Measurements from ENCODE around the gene POLDIP3. TPM values are rescaled to one million over a fixed set of nuclear protein-coding genes. Genes with fewer than 3 reads are reported as not detected.
"Not testable (repeated sequence)": the region's sequence is repeated elsewhere in the genome, so short reads cannot be mapped to it uniquely, and the experiment has no call there.

Gene POLDIP3
- total RNA-seq, 2 donors from 2014 or later = 70.0 to 72.4 TPM

DNA sequence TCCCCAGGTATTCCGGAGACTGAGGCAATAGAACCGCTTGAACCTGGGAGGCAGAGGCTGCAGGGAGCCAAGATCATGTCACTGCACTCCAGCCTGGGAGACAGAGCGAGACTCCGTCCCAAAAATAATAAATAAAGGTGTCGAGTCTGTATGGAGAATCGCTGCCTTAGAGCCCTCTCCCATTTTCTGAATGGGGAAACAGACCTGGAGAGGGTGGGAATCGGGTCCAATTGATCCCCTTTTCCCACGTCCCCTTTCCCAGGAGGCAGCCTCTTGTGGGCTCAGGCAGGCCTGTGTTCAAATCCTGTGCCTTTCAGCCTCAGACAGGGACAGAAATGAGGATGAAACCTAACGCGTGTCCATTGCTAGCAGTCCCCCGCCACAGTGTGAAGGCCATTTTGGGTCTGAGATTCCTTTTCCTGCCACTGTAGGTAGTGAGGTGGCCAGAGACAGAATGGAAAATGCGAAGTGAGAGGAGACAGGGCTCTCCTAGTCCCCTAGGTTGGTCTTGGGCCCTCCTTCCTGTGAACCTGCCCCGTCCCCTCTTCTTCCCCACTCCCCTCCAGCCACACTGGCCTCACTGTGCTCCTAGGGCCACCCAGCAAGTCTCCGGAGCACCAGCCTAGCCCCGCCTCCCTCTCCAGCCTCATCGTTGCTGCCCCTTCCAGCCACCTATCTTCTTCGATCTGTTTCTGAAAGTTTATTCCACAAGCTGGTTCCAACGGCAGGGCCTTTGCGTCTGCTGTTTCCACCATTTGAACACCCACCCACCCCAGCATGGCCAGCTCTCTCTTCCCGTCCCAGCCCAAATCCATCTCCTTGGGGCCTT lies 2.7 kb upstream of the POLDIP3 start:
- peaks cover 19% of the 10 kb centered on the region for H3K4me1 Mint-ChIP-seq
- H3K36me3 Mint-ChIP-seq (ENCODE audit: low read depth) = peaks cover 30% of the 10 kb centered on the region
- no peaks in the 10 kb centered on the region for H3K27me3 Mint-ChIP-seq
- no peaks in the 10 kb centered on the region for H3K9me3 Mint-ChIP-seq
- peak overlapping the region; percentile 43 for H3K27ac Mint-ChIP-seq
- H3K4me3 Mint-ChIP-seq = no peak overlapping the region
- no peak for ATAC-seq (replicated peaks)

DNA sequence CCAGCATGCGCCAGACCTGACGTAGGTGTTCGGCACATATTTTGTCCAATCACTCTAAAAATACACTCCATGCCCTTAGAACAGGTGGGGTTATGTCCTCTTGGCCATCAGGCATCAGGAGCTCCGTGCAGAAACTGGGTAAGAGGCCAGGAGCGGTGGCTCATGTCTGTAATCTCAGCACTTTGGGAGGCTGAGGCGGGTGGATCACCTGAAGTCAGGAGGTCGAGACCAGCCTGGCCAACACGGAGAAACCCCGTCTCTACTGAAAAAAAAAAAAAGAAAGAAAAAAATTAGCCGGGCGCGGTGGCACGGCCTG lies 1.1 kb upstream of the POLDIP3 start:
- Mint-ChIP-seq H3K4me1 (peaks cover 20% of the 10 kb centered on the region), H3K27ac (peak overlapping the region; percentile 100), H3K4me3 (peak overlapping the region; percentile 92), H3K36me3 (ENCODE audit: low read depth) (peaks cover 45% of the 10 kb centered on the region)
- H3K9me3 Mint-ChIP-seq, H3K27me3 Mint-ChIP-seq: not testable (repeated sequence)
- peak; percentile 1 for ATAC-seq (replicated peaks)

DNA sequence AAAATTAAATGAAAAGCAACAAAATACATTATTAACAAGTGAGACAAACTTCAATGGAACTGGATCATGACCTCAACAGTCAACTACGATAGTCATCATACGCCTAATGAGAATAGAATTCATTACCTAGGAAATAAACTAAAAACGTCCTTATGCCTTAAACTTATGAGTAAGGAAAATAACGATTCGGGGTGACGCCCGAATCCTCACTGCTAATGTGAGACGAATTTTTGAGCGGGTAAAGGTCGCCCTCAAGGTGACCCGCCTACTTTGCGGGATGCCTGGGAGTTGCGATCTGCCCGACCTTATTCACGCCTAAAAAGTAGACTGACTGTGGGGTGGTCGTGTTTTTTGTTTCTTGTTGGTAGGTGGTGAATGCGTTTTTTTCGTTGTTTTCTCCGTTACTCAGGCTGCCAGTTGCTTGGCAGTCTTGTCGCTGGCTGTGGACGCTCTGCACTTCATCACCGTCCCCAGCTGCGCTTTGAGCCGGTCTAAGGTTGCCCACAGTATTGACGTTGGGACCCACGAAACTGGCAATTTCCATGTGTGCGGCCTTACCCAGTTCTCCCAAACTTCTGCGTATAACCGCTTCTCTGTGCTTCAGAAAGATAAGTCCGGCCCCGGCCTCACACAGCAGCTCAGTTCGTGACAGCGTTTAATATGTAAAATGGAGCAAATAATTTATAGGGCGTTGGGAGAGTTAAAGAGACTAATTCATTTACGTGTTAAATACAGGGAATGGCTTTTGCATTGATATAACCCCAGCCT lies 593 bp upstream of the POLDIP3 start:
- H3K27me3 Mint-ChIP-seq = no peaks in the 10 kb centered on the region
- H3K4me1 Mint-ChIP-seq = peaks cover 21% of the 10 kb centered on the region
- peak; percentile 72 for ATAC-seq (replicated peaks)
- H3K4me3 Mint-ChIP-seq = peak overlapping the region; percentile 92
- H3K9me3 Mint-ChIP-seq = no peaks in the 10 kb centered on the region
- H3K36me3 Mint-ChIP-seq (ENCODE audit: low read depth) = peaks cover 51% of the 10 kb centered on the region
- peak overlapping the region; percentile 100 for H3K27ac Mint-ChIP-seq

DNA sequence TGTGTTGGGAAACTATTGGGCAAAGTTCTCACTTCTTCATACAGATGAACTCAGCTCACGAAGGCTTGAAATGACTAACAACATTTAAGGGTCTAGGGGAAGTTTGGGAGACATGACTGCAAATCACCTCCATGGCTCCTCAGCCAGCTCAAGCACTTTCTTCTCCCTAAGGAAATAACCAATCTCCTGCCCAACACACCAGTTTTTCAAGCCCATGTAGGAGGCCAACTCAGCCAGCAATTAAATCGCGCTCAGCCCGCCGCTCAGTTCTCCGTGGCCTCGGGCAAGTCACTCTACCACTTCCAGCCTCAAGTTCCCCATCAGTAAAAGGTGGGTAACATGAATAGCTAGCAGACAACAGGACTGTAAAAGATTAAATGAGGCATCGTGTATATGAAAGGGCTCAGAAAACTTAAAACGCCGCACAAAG lies 796 bp downstream of the POLDIP3 start:
- peaks cover 63% of the 10 kb centered on the region for H3K36me3 Mint-ChIP-seq (ENCODE audit: low read depth)
- peaks cover 24% of the 10 kb centered on the region for H3K4me1 Mint-ChIP-seq
- peak overlapping the region; percentile 100 for H3K27ac Mint-ChIP-seq
- no peaks in the 10 kb centered on the region for H3K27me3 Mint-ChIP-seq
- ATAC-seq (replicated peaks) = no peak
- H3K9me3 Mint-ChIP-seq = no peaks in the 10 kb centered on the region
- H3K4me3 Mint-ChIP-seq = peak overlapping the region; percentile 92

DNA sequence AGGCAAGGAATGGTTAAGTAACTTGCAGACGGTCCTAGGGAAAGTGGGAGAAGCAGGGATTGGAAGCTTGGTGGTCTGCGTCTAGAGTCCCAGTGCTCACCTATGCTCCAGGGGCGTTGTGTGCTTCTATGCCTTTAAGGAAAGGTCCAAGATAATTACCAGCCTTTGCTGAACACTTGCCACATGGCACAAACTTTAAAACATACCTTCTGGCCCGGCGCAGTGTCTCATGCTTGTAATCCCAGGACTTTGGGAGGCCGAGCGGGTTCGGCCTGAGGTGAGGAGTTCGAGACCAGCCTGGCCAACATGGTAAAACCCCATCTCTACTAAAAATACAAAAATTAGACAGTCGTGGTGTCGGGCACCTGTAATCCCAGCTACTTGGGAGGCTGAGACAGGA lies 2.3 kb downstream of the POLDIP3 start:
- Mint-ChIP-seq H3K4me3 (peak overlapping the region; percentile 92), H3K36me3 (ENCODE audit: low read depth) (peaks cover 76% of the 10 kb centered on the region), H3K4me1 (peaks cover 28% of the 10 kb centered on the region), H3K27me3 (no peaks in the 10 kb centered on the region), H3K9me3 (no peaks in the 10 kb centered on the region), H3K27ac (peak overlapping the region; percentile 100)
- ATAC-seq (replicated peaks) = no peak

DNA sequence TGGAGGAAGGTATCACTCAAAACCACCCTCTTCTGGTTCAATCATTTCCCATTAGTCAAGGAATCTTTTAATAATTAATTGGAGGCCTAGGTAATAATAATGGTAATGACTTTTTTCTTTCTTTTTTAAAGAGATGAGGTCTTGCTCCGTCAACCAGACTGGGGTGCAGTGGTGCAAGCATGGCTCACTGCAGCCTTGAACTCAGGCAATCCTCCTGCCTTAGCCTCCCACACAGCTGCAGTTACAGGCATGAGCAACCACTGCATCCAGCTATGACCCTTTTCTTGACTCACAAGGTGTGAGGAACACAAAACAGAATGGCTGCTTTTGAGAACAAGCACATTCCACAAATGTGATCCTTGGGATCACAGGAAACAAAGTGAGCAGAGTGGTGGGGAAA lies 3.6 kb downstream of the POLDIP3 start:
- no peak for ATAC-seq (replicated peaks)
- Mint-ChIP-seq H3K9me3 (no peaks in the 10 kb centered on the region), H3K27me3 (no peaks in the 10 kb centered on the region), H3K4me1 (peaks cover 28% of the 10 kb centered on the region), H3K4me3 (peak overlapping the region; percentile 14), H3K36me3 (ENCODE audit: low read depth) (peaks cover 89% of the 10 kb centered on the region), H3K27ac (no peak overlapping the region)

DNA sequence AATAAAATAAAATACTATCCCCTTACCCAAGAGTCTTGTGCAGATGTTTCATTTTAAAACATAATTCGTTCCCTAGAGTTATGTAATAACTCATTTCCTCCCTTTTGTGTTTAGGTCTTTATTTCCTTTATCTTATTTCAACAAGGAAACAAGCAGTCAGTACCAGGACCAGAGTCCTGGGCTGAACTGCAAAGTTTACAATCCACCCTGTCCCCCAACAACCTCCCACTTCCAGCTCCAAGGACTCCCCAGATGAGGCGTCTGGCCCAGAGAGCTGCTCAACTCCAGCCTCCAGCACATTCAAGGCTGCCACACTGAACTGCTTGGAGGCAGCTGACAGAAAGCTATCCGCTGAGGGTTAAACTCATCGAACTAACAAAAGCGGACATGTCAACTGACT lies 4.5 kb downstream of the POLDIP3 start:
- H3K27me3 Mint-ChIP-seq = no peaks in the 10 kb centered on the region
- peak overlapping the region; percentile 71 for H3K27ac Mint-ChIP-seq
- ATAC-seq (replicated peaks) = no peak
- H3K4me1 Mint-ChIP-seq = peaks cover 24% of the 10 kb centered on the region
- H3K9me3 Mint-ChIP-seq = no peaks in the 10 kb centered on the region
- peaks cover 92% of the 10 kb centered on the region for H3K36me3 Mint-ChIP-seq (ENCODE audit: low read depth)
- H3K4me3 Mint-ChIP-seq = peak overlapping the region; percentile 14

DNA sequence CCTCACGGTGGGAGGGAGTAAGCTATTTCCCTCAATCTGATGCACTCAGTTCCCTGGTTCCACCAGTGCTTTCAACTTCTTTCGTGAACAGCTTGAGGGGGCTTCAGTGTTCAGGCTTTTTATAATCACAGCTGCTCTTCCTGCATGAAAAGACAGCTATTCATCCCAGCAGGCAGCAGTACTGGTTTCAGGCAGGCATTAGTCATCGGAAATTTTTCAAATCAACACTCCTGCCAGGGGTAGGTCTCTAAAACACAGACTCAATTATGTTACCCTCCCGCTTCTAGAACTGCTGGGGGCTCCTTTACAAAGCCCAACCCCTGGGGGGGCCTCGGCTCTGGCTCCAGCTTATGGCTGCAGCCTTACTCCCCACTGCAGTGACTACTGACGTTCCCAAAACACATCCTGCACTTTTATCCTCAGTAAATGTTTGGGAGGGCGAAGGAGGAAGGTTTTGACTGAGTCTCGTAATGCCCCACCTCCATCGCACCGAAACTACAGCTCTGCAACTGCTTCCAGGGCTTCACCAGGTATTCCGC lies 5.8 kb downstream of the POLDIP3 start:
- Mint-ChIP-seq H3K27ac (peak overlapping the region; percentile 71), H3K36me3 (ENCODE audit: low read depth) (peaks cover 83% of the 10 kb centered on the region), H3K9me3 (no peaks in the 10 kb centered on the region), H3K4me3 (peak overlapping the region; percentile 13), H3K27me3 (no peaks in the 10 kb centered on the region), H3K4me1 (peaks cover 22% of the 10 kb centered on the region)
- ATAC-seq (replicated peaks) = peak; percentile 76

DNA sequence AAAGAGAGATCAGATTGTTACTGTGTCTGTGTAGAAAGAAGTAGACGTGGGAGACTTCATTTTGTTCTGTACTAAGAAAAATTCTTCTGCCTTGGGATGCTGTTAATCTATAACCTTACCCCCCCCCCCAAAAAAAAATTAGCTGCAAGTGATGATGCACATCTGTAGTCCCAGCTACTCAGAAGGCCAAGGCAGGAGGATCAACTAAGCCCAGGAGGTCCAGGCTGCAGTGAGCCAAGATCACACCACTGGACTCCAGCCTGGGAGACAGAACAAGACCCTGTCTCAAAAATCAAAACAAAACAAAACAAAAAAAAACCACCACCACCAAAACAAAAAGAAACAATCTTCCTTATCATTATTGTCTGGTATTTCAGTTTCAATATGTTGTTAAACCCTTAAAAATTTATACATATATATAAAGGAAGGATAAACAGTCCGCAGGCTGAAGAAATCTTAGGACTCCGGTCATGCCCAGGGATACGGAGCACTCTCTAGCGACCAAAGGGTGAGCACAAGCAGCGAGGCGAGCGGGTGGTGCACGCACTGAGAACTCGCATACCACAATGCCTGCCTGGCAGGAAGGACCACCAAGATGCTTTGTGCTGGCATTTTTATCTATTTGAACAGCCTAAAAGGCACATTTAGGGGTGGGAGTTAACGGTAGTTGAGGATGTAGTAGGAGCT lies 6.4 kb downstream of the POLDIP3 start:
- H3K27me3 Mint-ChIP-seq = no peaks in the 10 kb centered on the region
- ATAC-seq (replicated peaks) = no peak
- H3K9me3 Mint-ChIP-seq = no peaks in the 10 kb centered on the region
- peaks cover 81% of the 10 kb centered on the region for H3K36me3 Mint-ChIP-seq (ENCODE audit: low read depth)
- peaks cover 25% of the 10 kb centered on the region for H3K4me1 Mint-ChIP-seq
- H3K27ac Mint-ChIP-seq = no peak overlapping the region
- peak overlapping the region; percentile 13 for H3K4me3 Mint-ChIP-seq

DNA sequence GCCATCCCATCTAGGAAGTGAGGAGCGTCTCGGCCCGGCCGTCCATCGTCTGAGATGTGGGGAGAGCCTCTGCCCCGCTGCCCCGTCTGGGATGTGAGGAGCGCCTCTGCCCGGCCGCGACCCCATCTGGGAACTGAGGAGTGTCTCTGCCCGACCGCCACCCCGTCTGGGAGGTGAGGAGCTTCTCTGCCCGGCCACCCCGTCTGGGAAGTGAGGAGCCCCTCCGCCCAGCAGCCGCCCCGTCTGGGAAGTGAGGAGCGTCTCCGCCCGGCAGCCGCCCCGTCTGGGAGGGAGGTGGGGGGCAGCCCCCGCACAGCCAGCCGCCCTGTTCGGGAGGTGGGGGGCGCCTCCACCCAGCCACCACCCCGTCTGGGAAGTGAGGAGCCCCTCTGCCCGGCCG lies 7.0 kb downstream of the POLDIP3 start:
- not testable (repeated sequence) for H3K27me3 Mint-ChIP-seq; ATAC-seq (replicated peaks); H3K27ac Mint-ChIP-seq; H3K9me3 Mint-ChIP-seq; H3K4me3 Mint-ChIP-seq
- peaks cover 23% of the 10 kb centered on the region for H3K4me1 Mint-ChIP-seq
- H3K36me3 Mint-ChIP-seq (ENCODE audit: low read depth) = peaks cover 81% of the 10 kb centered on the region

DNA sequence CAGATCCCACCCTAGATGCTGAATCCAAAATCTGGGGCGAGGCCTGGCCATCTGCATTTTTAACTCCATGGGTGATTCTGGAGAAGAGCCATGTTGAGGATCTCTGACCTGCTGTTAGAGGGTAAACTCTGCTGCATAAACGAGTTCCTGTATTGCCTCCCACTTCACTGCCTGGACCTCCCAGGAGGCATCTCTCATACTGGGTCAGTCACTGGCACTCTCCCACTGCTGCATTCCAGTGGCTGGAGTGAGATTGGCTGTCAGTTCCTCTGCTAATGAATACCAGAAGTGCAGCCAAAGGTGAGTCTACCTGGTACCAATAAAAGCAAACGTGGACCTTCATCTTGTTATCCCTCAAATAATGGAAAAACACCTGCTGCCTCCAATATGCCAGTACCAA lies 10.3 kb downstream of the POLDIP3 start:
- peaks cover 16% of the 10 kb centered on the region for H3K4me1 Mint-ChIP-seq

DNA sequence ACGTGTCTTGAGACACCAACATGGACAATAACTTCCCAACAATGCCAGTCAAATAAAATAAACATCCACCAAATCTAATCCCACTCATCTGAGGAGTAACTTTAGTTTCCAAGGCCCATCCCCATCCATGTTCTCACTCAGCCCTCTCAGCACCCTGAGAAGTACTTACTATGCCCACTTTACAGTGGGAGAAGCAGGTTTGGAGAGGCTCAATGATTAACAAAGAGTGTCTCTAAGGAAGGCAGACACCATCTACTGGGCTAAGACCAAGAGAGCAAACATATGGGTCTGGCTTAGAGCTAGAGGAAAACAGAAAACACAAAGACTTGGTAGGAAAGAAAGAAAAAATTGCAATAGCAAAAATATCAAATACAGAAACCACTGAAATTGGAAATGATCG lies 11.3 kb downstream of the POLDIP3 start:
- H3K36me3 Mint-ChIP-seq (ENCODE audit: low read depth) = peaks cover 83% of the 10 kb centered on the region
- H3K4me1 Mint-ChIP-seq = peaks cover 11% of the 10 kb centered on the region
- H3K4me3 Mint-ChIP-seq = no peak overlapping the region
- H3K27me3 Mint-ChIP-seq = no peaks in the 10 kb centered on the region
- ATAC-seq (replicated peaks) = no peak
- H3K27ac Mint-ChIP-seq = peak overlapping the region; percentile 49
- no peaks in the 10 kb centered on the region for H3K9me3 Mint-ChIP-seq

More for the DNA sequence above, 10.3 kb downstream of the POLDIP3 start:
- H3K27me3 Mint-ChIP-seq = no peaks in the 10 kb centered on the region
- peaks cover 81% of the 10 kb centered on the region for H3K36me3 Mint-ChIP-seq (ENCODE audit: low read depth)
- H3K9me3 Mint-ChIP-seq = no peaks in the 10 kb centered on the region
- no peak overlapping the region for H3K4me3 Mint-ChIP-seq
- peak overlapping the region; percentile 49 for H3K27ac Mint-ChIP-seq
- ATAC-seq (replicated peaks) = no peak

DNA sequence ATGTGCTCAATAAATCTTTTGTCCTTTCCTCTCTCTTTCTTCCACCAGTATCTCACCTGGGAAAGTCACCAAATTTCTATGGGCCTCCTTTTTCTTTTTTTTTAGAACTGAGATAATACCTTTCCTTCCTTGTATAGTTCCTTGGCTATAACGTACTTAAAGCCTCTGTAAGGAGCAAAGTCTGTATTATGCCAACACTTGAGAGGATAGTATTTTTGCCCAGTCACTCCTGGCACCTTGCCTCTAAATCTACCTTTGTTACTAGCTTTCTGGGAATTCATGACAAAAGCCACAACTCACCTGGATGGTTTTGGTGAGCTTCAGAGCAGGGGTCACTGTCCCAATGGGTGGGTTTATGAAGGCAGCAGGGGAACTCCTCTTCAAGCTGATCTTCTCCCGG lies 12.2 kb downstream of the POLDIP3 start:
- Mint-ChIP-seq H3K36me3 (ENCODE audit: low read depth) (peaks cover 85% of the 10 kb centered on the region), H3K4me3 (no peak overlapping the region), H3K27ac (peak overlapping the region; percentile 49)

DNA sequence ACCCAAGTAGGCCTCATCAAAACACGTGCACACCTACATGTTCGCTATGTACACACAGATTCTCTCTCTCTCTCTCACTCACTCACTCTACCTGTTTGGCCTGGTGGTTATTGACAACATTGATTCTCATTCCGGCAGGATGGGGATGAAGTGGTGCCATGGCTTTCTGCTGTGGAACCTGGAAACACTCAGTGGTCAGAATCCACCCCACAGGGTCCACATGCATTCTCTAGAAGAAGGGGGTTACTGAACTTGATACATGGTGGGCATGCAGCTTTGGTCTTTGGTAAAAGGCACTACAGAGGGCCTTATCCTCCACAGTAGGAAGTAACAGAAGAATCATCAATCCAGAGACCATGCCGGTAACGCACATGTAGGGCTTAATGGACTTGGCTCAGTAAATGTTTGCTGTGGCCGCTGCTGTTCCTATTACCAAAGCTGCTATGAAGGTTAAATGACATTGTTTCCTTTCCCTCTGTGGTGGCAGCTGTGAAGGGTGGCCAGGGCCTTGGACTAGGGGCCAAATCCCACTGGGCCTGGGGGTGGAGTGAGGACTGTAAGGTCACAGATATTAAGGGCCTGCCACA lies 12.7 kb downstream of the POLDIP3 start:
- Mint-ChIP-seq H3K4me3 (no peak overlapping the region), H3K9me3 (no peaks in the 10 kb centered on the region), H3K27ac (peak overlapping the region; percentile 63), H3K36me3 (ENCODE audit: low read depth) (peaks cover 85% of the 10 kb centered on the region), H3K4me1 (peaks cover 11% of the 10 kb centered on the region), H3K27me3 (no peaks in the 10 kb centered on the region)
- no peak for ATAC-seq (replicated peaks)

More for the DNA sequence above, 12.2 kb downstream of the POLDIP3 start:
- Mint-ChIP-seq H3K4me1 (peaks cover 11% of the 10 kb centered on the region), H3K9me3 (no peaks in the 10 kb centered on the region), H3K27me3 (no peaks in the 10 kb centered on the region)
- no peak for ATAC-seq (replicated peaks)
